ENCODE measurements around the gene FAM240A.

GRCh38 chr3:46613313-46614005 is 1.1 kb downstream of the FAM240A start:
- TF ChIP-seq CTCF (IDR thresholded peaks at IDR 0.05 in 4 of 5, conservative IDR thresholded peaks at IDR 0.05 in 1 of 5) = no peak
- no peak for TF ChIP-seq POLR2A (IDR thresholded peaks at IDR 0.05)

Data from gastrocnemius medialis (tissue), 4 donors.